ENCODE results near the gene VASP. TPM values are rescaled to one million over a fixed set of nuclear protein-coding genes. Genes with fewer than 3 reads are reported as not detected.

Gene VASP
- total and polyA plus RNA-seq, 2 donors (not counting 3 experiments of a cell fraction or from before 2014, with no cell fraction given): 94.3 to 154 TPM

DNA sequence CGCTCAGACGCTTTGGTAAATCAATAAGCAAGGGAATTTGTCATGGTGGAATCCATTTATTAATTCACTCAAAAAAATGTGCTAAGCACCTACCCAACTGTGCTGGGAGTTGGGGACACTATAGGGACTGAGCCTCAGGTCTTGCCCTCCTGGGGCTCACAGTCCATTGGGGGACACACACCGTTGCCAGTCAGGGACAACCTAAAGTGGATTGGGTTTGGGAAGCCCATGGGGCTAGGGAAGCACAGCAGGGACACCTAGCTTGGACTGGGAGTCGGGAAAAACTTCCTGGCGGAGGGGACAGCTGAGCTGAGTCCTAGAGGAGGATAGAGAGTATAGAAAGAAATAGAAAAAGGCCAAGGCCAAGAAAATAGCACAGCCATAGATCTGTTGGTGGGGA lies 31.0 kb upstream of the VASP start:
- CTCF ChIA-PET: interaction anchor here (1.0 to 9.3 kb wide), 6 partner anchors 9 to 74 kb away, joined by 3 to 891 read pairs (median 4); no protein-coding TSS in a partner anchor
- H3K4me3 ChIP-seq (replicated peaks in 1 of 3; ENCODE audit: insufficient read depth in 1 of 3, low read depth in 1 of 3, low read length in 3 of 3): no peak overlapping the region
- TF ChIP-seq JUN (IDR thresholded peaks at IDR 0.05; ENCODE audit: borderline replicate concordance, insufficient read depth, insufficient read length, low read depth) (no peak), FOS (IDR thresholded peaks at IDR 0.05; ENCODE audit: borderline replicate concordance, insufficient read depth, low read length) (no peak), MYC (IDR thresholded peaks at IDR 0.05; ENCODE audit: low read depth, low read length) (no peak), POLR2AphosphoS5 (IDR thresholded peaks at IDR 0.05; ENCODE audit: insufficient read depth, low read depth, low read length) (no peak), GATA2 (IDR thresholded peaks at IDR 0.05; ENCODE audit: insufficient read depth, insufficient read length, low read depth, low read length) (no peak), POLR2A (IDR thresholded peaks at IDR 0.05; ENCODE audit: low read depth, low read length) (no peak), EZH2 (IDR thresholded peaks at IDR 0.05; ENCODE audit: borderline replicate concordance, low read depth, low read length, severe bottlenecking) (no peak)
- TF ChIP-seq, protein P1, sequence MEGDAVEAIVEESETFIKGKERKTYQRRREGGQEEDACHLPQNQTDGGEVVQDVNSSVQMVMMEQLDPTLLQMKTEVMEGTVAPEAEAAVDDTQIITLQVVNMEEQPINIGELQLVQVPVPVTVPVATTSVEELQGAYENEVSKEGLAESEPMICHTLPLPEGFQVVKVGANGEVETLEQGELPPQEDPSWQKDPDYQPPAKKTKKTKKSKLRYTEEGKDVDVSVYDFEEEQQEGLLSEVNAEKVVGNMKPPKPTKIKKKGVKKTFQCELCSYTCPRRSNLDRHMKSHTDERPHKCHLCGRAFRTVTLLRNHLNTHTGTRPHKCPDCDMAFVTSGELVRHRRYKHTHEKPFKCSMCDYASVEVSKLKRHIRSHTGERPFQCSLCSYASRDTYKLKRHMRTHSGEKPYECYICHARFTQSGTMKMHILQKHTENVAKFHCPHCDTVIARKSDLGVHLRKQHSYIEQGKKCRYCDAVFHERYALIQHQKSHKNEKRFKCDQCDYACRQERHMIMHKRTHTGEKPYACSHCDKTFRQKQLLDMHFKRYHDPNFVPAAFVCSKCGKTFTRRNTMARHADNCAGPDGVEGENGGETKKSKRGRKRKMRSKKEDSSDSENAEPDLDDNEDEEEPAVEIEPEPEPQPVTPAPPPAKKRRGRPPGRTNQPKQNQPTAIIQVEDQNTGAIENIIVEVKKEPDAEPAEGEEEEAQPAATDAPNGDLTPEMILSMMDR (IDR thresholded peaks at IDR 0.05; ENCODE audit: extremely low read depth in 1 of 2, insufficient read depth in 1 of 2, low read depth in 1 of 2, low read length in 2 of 2): no peak
- TF ChIP-seq, protein P2, sequence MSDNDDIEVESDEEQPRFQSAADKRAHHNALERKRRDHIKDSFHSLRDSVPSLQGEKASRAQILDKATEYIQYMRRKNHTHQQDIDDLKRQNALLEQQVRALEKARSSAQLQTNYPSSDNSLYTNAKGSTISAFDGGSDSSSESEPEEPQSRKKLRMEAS (IDR thresholded peaks at IDR 0.05; ENCODE audit: insufficient read depth, insufficient read length): no peak
- H3K79me2 ChIP-seq (ENCODE audit: control insufficient read depth, insufficient read depth, low read length): no peaks in the 10 kb centered on the region
- H3K9ac ChIP-seq (replicated peaks; ENCODE audit: extremely low read depth, insufficient read depth, low read length): no peak overlapping the region
- H3K4me1 ChIP-seq (ENCODE audit: control insufficient read depth, extremely low read depth, insufficient read depth, low read length): peaks cover 3% of the 10 kb centered on the region
- H4K20me1 ChIP-seq (replicated peaks; ENCODE audit: control insufficient read depth, extremely low read depth, insufficient read depth, low read length): no peaks in the 10 kb centered on the region
- intact Hi-C loops (cut with micrococcal nuclease) (no loop called here), dilution Hi-C loops (cut with MboI; ENCODE audit: extremely low pct_ligation_motif_present, low sequenced_read_pairs) (no loop called here)
- no peak overlapping the region for H2AFZ ChIP-seq (ENCODE audit: low read depth, low read length)
- H3K27ac ChIP-seq (ENCODE audit: insufficient read depth, low read depth, low read length): no peak overlapping the region
- DNase-seq (ENCODE audit: low read depth, low spot score) (no peak), FAIRE-seq (no peak)
- H3K36me3 ChIP-seq (ENCODE audit: control insufficient read depth in 2 of 2, extremely low read depth in 1 of 2, insufficient read depth in 2 of 2, low read length in 2 of 2): no peaks in the 10 kb centered on the region
- no peaks in the 10 kb centered on the region for H3K27me3 ChIP-seq (ENCODE audit: control insufficient read depth in 2 of 2, insufficient read depth in 2 of 2, low read length in 2 of 2)
- no peaks in the 10 kb centered on the region for H3K9me3 ChIP-seq (replicated peaks; ENCODE audit: control insufficient read depth, insufficient read depth, low read length)
- BruUV-seq (replicated peaks): no TSS peak
- POLR2A ChIA-PET: no interaction called here
- H3K4me2 ChIP-seq (ENCODE audit: insufficient read depth, low read length): no peak overlapping the region
- H3K9me1 ChIP-seq (replicated peaks; ENCODE audit: control insufficient read depth, extremely low read depth, insufficient read depth, low read length): no peaks in the 10 kb centered on the region
